GM21447 (cell line): Measurements from ENCODE around the gene FSTL4.

Experiments used
- ATAC-seq: cut with Tn5 transposase; IDR thresholded peaks from one replicate; pipeline ENCODE4 v1.9.1; 2021; ENCODE audit not compliant: unreplicated experiment

FSTL4 gene

DNA sequence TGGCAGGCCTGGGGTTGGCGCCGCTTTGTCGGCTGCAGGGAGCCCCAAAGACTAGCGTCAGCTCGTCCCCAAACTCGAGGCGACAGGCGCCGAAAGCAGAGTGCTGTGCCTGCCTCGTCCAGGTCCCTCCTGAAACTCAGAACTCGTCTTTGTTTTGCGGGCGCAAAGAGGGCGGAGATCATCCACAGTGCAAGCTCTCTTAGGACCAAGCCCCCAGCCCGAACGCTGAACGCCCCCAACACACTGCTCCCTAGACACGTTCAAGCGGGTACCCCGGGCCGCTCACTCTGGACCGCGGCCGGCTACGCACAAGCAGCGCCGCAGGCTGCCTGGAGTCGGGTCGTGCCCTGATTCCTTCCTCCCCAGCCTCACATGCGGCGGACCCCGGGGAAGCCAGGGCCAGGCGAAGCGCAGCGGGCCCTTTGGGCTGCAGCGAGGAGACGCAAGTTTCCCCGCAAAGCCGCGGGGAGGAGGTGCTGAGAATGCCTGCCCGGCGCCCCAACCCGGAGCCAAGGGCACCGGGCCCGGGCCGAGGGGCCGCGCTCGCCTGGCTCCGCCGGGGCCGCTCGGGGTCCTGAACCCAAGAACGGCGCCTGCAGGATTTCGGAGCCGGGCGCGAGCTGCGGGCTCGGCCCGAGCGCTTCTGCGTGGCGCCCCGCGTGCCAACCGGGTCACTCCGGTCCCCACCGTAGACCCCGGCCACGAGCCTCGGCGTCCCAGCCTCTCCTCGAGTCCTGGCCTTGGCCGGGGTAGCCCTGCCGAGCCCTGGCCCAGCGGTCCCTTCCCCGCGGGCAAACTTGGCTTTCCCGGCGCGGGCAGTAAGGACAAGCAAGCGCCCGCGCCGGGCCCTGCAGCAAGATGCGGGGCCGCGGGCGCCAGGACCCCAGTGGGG lies 738 bp downstream of the FSTL4 start:
- no peak for ATAC-seq

DNA sequence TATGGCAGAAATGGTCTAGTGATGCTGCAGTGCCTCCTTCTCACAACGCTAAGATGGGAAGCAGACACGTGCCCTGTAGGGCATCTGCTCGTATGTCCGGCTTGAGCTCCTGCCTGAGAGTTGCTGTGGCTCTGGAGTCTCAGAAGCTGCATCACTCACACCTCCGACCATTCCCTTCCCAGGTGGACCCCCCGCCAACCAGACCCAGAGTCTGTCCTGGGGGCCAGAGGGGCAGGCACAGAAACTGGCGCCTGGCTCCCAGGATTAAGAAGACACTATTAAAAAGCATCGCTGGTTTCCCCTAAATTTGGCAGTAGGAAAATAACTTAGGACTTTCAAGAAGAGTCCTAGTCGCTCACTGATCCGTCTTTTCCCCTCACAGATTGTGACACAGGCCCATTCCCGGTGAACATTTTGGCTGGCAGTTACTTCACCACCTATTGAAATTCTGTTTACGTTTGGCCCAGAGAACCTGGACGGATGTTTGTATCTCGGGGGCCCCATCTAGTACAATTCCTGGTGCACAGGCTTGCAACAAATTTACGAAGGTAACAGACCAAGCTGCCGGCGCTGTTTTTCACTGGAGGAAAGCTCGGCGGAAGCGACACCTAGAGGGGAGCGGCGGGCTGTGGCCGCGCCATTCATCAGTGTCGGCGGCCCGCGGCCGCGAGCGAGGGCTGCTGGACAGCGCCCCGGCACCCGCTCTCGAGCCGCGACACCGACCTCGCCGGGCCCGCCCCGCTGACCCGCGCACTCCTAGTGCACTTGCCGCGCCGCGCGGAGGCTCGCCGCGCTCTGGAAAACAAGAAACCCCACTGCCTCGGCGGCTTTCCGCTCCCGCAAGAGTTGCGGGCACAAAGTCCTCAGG lies 1.6 kb downstream of the FSTL4 start:
- no peak for ATAC-seq

DNA sequence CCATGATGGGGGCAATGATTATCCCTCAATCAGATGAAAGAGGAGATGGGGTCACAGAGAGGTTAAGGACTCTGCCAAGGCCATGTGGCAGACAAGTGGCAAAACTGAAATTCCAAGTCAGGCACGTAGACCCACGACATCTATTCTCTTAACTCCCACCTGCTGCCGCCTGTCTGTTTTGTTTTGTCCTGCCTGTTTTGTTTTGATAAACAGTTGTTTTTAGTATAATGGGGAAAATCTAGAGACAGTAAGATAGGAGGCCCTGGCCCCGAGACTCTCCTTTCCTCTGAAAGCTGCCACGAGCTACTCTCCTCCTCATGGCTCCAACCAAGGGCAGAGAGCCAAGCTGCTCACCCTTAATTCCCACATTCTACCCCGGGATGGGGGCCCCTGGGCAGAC lies 4.9 kb downstream of the FSTL4 start:
- no peak for ATAC-seq

DNA sequence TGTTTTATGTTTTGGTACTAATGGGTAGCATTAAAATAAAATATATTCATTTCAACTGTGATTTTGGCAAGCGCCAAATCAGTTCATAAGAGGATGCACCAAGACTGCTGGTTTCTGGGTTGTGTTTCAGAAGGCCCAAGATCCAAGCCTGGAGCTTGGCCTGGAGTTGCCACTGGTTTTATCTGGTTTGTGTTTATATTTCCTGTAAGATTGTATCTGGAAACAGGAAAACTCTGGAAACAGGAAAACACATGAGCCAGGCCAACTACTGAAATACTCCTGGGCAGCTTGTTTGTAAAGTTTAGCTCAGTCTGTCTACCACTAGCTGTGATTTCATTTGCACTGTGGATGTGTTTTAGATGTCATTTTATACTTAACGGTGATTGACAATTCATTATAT lies 5.5 kb downstream of the FSTL4 start:
- ATAC-seq: no peak

DNA sequence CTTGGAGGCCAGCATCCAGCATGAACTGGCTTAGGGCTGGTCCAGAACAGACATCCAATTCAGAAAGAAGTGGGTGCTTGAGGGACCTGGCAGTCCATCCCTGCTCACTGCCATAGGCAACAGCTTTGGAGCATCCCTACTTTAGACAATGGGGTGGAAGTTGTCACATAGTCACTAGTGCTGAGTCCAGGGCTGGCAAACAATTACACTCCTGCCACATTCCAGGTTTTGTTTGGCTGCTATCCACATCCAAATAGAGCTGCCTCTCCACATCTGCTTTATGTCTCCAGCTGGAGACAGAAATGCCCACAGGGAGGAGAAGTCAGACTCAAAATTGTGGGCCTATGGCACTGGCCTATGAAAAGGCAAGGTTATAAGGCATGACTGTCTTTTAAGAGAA lies 7.0 kb downstream of the FSTL4 start:
- no peak for ATAC-seq

DNA sequence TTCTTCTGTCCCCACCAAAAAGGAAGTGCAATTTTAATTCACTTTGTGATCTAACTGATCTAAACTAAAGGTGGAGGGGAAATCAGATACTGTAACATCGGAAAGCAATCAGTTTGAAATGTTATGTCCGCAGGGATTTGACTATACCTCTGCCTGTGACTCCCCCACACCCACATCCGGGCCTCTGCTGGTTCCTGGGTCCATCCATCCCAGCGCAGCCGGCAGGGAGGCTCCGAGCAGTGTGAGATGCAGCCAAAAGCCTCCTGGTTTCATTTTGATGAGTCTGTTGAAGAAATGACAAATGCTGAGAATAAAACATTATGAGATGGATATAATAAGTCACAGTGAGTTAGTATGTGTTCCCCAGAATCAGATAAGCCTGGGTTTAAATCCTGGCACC lies 8.6 kb downstream of the FSTL4 start:
- no peak for ATAC-seq

DNA sequence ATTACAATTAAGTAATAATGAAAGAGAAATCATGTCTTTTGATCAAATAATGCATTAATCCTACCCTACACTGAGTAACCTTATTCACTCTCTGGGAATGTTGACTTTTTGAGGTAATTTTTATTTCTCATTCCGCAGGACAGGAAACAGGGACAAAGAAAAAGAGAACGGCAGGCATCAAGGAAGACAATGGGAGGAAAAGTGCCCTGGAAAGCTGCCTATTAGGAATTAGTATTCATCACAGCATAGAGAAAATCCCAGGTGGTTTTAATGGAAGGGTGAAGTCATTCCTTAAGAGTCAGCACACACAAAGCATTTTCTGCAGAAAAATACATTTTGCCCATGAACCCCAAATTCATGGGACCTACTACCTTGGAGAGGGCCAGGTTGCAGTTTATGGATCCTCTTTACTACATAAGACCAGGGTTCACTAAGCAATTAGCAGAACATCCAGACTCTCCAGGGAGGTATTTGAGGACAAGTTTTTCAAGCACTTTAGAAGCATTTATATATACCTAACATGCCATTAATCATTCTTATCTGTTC lies 9.4 kb downstream of the FSTL4 start:
- ATAC-seq: no peak

DNA sequence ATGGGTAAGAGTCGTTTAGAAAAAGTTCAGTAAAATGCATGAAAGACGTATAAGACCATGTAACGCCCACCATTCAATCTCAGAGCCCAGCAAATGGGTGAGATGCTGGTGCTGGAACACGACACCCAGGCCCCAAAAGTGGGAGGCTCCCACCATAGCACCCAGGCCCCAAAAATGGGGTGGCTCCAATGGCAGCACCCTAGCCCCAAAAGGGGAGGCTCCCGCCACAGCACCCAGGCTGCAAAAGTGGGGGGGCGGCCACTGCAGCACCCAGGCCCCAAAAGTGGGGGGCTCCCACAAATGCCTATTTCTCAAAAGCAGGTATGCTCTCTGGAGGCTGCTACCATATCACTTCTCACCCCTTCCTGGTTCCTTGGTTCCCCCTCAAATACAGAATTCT lies 12.7 kb downstream of the FSTL4 start:
- ATAC-seq: no peak

DNA sequence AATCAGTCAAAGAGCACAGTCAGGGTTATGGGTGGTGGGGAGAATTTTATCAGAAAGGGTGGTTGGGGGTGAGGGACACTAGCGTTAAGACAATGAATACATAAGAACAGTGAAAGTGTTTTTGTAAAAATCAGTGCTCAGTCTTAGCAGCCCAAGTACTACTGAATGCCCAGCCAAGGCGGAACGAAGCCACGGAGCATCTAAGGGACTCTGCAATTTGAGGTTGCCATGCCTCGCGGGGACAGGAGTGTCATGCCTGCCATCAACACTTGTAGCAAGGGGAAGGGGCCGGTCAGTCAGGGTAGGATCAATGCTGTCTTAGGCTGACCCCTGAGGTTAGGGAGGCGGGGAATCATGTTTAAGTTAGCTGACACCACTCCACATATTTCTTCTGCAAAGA lies 13.3 kb downstream of the FSTL4 start:
- no peak for ATAC-seq

DNA sequence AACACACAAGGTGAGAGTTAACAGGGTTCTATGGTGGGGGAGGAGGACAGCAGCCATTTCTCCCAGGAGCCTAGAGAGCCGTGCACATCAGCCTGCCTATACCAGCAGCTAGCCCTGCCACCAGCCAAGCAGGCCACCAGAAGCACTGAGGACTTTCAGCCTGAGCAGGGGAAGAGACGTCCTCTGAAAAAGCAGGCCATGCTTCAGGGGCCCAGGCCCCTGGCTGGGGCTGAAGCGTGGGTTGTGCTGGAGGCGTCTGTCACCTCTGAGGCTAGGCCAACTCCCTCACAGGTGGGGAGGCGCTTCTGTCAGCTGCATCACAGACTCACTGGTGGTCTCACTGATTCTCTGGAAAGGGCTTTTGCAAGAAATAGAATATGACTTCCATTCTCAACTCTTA lies 16.3 kb downstream of the FSTL4 start:
- ATAC-seq: no peak

DNA sequence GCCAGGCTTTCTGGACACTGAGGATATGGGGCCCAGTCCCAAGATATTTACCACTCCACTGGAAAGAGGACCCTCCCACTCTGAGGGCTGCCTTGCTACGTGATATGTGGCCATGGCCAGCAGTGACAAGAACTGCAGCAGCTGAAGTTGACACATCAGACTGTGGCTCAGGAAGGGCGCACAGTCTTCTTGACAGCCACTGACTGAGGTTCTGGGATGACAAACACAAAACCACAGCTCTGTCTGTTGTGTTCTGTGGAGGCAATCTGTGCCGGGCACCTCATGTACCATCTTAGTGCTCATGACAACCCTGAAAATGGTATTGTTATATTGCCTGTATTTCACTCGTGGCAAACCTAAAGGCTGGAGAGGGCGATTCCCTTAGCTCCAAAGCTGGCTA lies 16.9 kb downstream of the FSTL4 start:
- ATAC-seq: no peak

DNA sequence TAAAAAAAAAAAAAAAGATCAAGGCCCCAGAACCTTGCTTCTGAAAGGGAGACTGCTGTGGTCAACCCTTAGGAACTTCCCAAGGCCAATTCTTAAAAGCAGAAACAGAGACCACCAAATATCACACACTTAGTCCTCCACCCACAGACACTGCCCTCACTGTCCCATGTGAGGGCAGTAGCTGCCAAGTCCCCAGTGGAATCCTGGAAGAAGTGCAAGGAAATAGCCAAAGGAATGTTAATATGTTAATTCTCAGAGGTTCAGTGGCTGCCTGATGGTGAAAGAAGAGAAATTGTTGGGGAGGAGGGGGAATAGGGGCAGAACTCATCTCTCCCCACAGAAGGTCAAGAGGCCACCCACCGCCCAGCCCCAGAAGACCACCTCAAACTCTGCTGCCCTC lies 23.1 kb downstream of the FSTL4 start:
- ATAC-seq: no peak

DNA sequence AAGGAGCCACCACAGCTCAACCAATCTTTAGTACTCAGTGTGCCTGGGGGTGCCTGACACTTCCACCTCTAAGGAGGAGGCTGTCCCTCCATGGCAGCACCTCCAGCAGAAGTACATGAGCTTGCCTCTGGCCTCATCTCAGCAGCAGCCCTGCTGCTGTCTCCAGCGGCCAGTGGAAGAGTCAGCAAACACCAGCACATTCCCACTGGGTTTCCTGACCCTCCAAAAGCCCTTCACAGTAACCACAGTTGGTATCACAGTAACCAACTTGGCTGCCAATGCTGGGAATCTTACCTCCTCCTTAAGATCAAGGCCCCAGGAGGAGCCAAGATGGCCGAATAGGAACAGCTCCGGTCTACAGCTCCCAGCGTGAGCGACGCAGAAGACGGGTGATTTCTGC lies 29.4 kb downstream of the FSTL4 start:
- ATAC-seq: no peak

DNA sequence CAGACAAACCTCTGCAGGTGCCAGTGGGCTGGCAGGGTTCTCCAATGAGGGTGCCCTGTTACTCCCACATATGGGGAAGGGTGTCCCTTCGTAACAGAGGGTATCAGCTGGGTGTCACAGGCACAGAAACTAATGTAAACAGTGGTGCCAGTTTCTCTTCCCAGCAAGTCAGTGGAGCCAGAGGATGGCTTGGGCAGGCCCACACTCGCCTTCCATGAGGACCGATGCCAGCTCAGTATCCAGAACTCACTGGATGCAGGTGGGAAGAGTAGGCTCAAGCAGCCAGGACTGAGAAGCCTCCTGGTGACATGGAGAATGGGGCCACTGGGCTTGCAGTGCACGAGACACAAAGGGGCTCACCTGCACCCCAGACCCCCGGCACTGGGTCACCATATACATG lies 30.4 kb downstream of the FSTL4 start:
- no peak for ATAC-seq

DNA sequence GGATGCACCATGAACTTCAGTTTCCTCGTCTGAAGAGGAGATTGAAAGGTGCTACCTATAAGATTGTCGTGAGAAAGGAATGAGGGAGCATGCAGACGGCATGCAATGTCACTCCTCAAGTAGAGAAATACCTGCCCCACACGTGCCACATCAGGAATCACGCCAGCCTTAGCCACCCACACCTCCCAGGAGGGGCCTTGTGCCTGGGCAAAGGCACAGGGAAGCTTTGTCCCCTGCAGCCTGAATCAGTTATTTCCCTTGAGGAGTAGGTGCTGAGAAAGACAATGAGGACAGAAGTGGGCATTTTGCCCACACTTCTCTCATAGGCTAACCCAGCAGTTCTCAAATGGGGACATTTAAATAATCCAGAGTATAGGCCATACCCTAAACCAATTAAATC lies 31.0 kb downstream of the FSTL4 start:
- no peak for ATAC-seq

DNA sequence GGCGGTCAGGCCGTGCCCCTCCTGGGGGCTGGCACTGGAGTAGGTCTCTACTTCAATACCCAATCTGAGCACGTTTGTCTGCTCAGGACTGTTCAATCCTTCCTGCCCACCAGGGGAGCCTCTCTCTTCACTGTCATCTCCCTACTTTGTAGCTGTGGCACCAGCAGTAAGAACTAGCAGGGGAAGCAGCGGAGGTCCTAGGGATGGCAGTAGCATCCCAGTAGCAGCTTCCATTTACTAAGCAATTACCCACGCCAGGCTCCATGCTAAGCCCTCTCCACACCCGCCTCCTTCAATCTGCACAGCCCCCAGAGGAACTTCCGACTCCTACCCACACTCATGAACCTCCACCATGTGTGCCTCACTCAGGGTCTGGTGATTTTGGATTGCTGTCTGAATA lies 31.7 kb downstream of the FSTL4 start:
- no peak for ATAC-seq

DNA sequence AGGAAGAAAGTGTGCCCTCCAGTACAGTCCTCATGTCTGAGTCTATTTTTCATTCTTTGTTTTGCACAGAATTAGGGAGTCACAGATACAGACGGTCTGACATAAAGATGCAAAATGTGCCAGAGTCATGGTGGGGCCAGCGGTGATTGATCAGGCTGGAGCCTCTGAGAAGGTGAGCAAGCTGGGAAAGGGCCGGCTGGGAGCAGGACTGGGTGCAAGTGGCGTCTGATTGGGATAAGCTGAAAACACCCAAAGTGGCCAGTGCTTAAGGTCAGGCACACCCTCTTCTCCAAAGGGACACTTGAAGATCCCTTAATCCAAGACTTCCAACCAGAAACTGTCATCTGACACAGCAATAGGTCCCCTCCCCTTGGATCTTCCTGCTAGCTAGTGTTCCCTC lies 32.6 kb downstream of the FSTL4 start:
- no peak for ATAC-seq

DNA sequence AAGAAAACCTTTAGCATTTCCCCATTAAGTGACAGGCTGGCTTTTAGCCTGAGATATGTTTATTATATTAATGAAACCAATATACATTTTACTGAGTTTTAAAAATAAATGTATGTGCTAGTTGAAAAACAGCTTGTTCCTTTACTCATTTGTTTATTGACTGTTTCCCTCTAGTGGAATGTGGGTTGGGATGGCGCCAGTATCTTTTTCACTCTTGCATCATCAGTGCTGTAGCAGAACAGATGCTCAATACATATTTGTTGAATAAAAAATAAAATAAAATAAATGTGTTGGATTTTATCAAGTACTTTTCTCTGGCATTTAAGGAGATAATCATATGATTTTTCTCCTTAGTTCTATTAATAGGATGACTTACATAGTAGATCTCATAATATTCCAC lies 43.0 kb downstream of the FSTL4 start:
- no peak for ATAC-seq

DNA sequence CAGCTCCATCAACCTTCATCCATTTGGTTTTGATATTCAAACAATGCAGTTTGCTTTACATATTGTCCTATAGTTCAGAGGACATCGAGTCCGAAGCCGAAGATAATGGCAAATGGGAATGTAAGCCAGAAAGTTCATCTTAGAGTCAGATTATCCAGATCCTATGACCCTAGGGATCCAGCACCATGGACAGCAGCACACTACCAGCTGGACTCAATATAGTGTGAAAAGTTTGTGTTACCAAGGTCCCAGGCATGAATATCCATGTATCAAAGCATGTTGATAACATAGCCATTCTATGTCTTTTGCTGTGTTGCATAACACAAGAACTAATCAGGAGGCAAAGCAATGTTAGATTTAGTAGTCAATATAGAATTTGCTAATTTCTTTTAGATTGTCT lies 46.3 kb downstream of the FSTL4 start:
- no peak for ATAC-seq

DNA sequence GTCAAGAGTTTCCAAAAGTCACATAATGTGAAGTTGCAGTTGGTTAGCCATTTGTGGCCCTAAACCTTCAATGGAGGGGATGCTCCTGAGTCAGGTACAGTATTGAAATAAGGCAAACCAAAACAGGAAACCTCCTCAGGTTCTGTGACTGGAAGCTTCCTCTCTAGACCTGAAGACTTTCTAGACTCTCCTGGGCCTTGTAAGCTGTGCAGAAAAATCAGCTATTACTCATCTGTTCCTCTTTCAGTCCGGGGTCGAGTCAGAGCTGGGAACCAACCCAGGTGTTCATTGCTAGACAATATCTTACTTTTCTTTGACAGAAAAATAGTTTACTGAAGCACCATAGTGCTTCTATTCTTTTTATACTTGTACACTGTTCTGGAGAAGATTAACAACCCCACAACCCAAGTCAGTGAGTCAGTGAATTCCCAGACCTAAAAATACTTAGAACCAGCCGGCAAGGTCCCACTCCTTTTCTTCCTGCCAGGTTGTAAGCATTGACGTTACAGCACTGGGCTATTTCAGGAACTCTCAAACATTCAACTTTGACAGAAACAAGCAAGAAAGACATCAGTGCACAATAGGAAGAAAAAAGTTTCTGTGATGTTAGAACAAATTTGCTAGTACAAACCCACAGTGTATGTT lies 47.3 kb downstream of the FSTL4 start:
- no peak for ATAC-seq

DNA sequence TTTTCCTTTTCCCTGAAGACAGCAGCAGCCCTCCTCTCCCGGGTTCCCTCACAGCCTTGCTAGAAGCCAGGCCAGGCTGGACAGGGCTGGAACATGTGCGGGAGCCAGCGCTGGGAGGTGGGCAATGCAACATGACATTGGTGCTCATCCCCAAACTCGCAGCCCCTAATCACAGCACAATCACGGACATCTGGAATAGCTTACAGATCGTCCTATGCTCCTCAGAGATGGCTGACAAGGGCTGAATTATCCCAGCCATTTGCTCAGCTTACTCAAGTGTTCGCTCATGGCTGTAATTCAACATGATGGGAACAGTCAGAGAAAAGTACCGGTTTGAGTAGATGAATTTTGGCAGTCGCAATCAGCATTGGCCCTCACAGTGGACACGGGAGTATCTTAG lies 49.8 kb downstream of the FSTL4 start:
- no peak for ATAC-seq

DNA sequence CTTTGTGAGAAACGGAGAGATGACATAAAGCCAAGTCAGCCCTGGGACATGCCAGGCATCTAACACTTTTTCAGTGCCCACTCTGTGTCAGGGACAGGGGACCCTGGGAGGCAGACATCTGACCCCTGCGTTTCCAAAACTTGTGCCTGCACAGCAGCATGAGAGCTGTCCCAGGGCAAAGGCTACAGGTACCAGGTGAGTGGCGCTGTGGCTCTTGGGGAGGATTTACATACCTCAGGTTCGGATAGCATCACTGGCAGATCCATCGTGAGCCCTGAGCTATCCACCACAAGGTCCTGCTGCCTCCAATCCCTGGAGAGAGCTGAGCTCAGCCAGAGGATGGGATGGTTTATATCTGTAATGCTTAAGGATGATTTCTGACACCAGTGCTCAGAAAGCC lies 52.4 kb downstream of the FSTL4 start:
- no peak for ATAC-seq
